Measurements from ENCODE around the gene TMEM248. TPM values are rescaled to one million over a fixed set of nuclear protein-coding genes. Genes with fewer than 3 reads are reported as not detected.
"Not testable (repeated sequence)": the region's sequence is repeated elsewhere in the genome, so short reads cannot be mapped to it uniquely, and the experiment has no call there.

The TMEM248 gene, protein sequence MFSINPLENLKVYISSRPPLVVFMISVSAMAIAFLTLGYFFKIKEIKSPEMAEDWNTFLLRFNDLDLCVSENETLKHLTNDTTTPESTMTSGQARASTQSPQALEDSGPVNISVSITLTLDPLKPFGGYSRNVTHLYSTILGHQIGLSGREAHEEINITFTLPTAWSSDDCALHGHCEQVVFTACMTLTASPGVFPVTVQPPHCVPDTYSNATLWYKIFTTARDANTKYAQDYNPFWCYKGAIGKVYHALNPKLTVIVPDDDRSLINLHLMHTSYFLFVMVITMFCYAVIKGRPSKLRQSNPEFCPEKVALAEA
- total RNA-seq: 128 TPM

DNA sequence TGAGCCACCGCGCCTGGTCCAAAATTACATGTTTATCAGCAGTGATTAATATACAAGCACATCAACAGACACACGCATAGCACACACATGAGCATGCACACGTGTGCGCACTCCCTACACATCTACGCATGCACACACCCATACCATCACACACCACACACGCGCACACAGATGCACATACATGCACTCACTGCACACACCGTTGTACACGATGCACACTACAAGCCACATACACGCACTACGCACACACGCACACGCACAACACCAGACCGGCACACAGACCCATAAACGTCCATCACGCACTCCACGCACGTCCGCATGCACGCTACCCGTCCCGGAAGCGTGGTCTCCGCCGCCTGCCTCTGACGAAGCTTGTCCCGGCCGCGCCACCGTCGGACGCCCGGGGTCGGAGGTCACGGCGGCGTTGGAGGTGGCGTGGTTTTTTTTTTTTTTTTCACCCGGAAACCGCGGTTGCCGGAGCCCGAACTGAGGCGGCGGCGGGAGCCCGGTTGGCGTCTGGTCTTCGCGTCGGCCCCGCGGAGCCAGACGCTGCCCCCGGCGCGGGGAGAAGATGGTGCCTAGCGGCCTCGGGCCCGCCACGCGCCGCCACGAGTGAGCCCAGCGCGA, at the start of gene TMEM248:
Gene TMEM248, plus strand, starts transcription at position 457 of the 627 bp plus-strand sequence. CDS start 20,641 bp downstream, outside the sequence.
- peak; percentile 91 for DNase-seq (ENCODE audit: low spot score)

DNA sequence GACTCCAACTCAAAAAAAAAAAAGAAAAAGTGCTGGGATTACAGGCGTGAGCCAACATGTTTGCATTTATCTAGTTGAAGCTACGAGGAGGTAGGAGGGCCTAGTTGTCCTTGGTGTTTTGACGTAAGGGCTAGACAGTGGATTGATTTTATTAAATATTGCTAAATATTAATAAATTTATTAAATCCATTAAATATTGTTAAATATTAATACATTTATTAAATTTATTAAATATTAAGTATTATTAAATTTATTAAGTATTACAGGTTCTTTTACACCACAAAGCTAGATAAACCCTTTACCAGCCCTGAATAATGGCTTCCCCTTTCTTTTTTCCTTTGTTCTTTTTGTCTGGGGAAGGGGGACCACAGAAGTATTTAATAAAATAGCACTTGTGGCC, 47.5 kb upstream of the TMEM248 start:
- no peak for DNase-seq (ENCODE audit: low spot score)

DNA sequence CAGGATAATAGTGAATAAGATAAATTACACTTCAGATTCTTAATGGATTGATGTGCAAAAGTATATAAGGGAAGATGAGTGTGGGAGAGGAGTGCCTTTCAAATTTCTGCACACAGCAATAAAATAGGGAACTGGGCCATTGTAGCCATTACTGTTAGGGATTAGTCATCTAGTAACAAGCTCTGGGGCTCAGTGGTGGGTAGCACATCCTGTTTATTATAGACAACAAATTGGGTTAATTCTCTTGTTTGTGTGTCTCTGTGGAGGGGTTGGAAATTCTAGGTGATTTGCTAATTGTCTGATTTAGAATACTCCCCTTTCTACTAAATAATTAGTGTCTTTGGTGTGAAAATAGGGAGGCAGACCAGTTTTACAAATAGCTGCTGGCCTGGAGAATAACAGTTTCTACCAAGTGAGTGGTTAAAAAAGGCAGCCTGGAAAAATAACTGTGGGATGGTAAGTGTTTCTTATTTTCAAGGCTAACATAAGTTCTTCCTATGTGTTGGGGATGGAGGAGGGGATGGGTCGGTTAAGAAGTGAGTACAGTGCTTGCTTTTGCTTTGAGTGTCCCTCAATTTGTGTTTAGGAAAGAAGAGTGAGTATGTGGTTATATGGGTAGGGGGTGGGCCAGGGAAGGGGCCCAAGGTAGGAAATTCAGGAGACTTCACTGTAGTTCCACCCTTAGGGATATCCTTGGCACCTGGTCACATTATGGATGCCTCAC, 43.3 kb upstream of the TMEM248 start:
- no peak for DNase-seq (ENCODE audit: low spot score)

DNA sequence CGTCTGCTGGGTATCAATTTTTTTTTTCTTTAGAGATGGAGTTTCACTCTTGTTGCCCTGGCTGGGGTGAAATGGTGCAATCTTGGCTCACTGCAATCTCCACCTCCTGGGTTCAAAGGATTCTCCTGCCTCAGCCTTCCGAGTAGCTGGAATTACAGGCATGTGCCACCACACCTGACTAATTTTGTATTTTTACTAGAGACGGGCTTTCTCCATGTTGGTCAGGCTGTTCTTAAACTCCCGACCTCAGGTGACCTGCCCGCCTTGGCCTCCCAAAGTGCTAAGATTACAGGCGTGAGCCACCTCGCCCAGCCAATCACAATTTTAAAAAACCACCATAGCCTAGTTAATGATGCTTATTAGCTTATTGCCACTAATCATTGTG, 42.7 kb upstream of the TMEM248 start:
- DNase-seq (ENCODE audit: low spot score): not testable (repeated sequence)

DNA sequence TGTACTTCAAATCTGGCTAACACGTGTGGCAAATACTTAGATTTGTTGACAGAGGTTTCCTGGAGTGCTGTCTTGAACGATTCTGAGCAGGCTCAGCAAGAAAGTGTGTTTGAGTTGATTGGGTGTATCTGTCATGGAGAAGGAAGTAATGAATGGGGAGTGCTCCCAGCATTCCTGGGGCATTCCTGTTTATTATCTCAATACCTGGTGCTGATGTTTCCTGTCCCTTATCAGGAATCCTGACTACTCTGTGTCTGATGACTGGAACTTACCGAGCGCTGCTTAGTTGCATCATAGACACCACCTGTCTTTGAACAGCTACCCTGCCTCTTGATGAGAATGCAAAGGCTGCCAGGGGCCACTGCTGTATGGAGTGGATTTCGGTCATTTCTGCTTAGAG, 41.0 kb upstream of the TMEM248 start:
- no peak for DNase-seq (ENCODE audit: low spot score)

DNA sequence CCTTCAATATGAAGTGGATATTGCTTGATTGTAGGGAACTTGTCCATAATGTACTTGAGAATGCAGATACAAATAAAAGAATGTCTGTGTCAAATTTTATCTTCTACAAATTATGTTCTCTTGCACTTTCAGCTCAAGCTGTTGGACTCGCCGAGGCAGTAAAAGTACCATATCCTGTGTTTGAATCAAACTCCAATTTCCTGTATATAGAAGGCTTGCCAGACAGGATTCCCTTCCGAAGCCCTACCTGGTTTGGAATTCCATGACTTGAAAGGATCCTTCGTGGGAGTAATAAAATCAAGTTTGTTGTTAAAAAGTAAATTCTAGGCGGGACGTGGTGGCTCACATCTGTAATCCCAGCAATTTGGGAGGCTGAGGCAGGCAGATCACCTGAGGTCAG, 40.4 kb upstream of the TMEM248 start:
- DNase-seq (ENCODE audit: low spot score): not testable (repeated sequence)

DNA sequence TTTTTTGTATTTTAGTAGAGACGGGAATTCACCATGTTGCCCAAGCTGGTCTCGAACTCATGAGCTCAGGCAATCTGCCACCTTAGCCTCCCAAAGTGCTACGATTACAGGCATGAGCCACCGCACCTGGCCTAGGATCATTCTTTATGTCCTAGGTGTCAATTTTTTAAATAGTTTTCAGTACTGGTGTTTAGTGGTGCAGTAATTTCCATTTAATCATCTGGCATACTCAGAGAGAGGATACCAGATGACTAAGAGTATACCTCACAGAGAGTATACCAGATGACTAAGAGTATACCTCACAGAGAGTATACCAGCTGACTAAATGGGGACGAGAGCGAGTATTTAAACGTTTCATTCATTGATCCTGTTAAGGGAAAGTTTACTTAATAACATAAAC, 37.3 kb upstream of the TMEM248 start:
- DNase-seq (ENCODE audit: low spot score): no peak

DNA sequence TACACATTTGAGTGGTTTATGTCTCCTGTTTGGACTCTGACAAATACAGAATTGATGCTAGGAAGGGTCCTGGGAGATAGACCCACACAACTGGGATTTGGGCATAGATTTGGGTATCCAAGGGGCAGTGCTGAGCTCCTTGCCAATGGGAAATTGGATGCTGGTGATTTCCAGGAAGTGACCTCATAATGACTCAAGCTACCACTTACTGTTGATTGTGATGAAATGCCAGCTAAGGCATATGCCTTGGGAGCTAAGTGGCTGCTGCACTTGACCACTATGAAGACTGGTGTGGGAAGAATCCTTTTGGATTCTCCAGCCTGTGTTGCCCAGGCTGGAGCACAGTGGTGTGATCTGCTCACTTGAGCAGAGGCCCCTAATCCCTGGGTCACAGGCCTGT, 36.5 kb upstream of the TMEM248 start:
- DNase-seq (ENCODE audit: low spot score): not testable (repeated sequence)

DNA sequence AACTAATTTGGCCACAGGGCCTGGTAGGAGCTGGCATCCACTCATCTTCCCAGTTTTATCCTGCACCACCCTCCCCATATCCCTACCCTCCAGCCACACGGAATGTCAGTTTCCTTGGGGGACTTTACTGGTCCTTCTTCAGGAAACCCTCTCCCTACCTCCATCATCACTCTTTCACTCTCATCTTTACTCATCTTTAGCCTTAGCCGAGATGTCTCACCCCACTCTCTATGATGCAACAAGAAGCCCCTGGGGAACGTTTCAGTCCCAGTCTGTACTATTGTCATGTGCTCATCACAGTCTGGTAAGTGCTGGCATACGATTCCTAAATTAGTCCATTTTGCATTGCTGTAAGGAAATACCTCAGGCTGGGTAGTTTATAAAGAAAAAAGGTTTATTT, 34.9 kb upstream of the TMEM248 start:
- DNase-seq (ENCODE audit: low spot score): no peak

DNA sequence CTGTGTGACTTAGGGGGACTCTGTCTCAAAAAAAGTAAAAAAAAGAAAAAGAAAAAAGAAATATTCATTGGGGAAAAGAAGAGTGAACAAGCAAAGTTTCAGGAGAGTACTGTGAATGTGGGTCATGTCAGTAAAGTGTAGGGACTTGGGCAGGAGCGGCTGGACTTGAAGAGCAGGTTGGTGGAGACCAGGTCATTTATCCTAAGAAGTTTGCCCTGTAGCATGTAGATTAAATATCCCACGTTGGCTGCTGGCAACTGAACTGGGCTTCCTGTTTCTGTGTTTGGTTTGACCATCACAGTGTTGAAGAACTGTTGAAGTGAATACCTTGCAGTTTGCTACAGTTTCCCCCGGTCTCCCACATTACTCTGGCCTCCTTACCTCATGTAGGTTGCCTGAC, 32.8 kb upstream of the TMEM248 start:
- DNase-seq (ENCODE audit: low spot score): not testable (repeated sequence)

DNA sequence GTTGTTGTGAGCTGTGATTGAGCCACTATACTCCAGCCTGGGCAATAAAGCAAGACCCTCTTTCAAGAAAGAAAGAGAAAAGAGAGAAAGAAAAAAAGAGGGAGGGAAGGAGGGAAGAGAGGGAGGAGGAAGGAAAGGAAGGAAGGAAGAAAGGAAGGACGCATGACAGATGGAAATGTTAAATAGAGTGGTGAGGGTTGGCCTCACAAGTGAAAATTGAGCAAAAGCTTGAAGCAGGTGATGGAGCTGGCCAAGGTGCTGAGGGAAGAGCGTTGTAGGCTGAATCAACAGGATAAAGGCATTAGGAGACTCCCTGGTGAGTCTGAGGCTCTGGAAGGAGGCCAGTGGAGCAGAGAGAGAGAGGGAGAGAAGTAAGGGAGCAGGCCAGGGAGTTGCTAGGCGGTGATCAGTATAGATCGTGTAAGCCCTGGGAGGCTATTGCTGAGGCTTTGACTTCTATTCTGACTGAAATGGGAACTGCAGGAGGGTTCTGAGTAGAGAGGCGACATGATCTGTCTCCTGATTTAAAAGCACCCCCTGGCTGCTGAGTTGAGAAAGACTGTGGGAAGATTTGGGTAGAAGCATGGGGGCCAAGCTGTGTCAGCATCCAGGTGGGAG, 26.5 kb upstream of the TMEM248 start:
- DNase-seq (ENCODE audit: low spot score): no peak

DNA sequence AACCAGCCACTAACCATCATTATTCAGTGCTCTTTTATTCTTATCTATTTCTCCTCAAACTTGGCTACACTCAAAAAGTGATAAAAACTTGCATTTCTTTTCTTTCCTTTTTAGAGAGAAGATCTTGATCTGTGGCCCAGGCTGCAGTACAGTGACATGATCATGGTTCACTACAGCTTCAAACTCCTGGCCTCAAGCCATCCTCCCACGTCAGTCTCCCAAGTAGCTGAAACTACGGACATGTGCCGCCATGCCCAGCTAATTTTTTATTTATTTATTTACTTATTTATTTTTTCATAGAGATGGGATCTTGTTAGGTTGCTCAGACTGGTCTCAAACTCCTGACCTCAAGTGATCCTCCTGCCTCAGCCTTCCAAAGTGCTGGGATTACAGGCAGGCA, 24.6 kb upstream of the TMEM248 start:
- no peak for DNase-seq (ENCODE audit: low spot score)

DNA sequence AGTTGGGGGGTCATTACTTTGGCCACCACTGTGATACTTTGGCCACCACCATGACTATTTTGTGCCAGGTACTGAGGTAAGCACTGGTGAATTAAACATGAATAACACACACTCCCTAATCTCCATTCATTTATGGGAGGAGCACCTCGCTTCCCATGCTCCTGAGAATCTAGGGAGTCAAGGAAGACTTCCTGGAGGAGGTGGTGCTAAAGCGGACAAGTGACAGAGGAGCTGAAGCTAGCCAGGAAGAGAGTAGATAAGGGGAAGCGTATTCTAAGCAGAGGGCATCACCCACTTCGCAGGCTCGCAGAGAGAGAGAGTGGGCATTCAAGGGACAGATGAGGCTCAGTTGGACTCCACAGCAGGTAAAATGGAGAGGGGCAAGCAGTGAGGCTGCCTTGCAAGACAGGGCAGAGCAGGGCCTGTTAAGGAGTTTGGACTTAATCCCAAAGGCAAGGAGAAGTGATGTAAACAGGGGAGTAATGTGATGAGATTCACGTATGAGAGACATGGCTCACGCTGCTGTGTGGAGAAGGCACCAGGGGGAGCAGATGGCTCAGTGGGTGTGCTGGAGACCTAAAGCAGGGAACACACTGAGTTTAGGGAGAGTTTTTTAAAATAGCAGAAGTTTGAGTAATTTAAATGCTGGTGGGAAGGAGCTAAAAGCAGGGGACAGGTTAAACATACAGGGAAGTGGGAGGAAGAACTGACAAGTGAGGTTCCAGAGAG, 21.3 kb upstream of the TMEM248 start:
- DNase-seq (ENCODE audit: low spot score): no peak

DNA sequence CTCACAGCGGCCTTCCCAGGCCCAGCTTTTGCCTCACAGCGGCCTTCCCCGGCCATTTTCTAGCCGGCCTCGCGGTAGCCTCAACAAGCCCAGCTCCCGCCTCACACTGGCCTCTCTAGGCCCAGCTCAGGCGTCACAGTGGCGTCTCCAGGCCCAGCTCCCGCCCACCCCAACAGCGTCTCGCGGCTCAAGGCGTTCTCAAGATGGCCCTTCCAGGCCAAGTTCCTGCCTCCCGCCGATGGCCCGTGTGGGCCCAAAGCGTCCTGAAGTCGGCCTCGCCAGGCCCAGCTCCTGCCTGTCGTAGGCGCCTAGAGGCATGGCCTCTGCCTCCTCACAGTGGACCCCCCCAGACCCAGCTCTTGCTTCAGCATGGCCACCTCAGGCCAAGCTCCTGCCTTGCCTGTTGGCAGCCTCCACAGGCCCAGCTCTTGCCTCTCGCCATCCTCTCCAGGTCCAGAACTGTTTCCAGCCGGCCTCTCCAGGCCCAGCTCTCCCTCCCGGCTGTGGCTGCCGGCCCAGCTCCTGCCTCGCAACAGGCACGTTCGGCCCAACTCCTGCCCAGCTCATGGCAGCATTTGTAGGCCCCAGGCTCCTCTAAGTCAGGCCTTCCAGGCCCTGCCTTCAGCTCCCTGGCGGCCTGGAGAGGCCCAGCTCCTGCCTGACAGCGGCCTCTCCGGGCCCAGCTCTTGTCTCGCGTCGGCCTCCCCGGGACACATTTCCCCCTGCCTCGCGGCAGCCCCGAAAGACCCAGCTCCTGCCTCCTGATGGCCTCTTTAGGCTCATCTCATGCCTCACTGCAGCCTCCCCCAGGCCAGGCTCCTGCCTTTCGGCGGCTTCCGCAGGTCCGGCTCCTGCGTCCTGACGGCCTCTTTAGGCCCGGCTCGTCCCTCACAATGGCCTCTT, 18.8 kb upstream of the TMEM248 start:
- no peak for DNase-seq (ENCODE audit: low spot score)

DNA sequence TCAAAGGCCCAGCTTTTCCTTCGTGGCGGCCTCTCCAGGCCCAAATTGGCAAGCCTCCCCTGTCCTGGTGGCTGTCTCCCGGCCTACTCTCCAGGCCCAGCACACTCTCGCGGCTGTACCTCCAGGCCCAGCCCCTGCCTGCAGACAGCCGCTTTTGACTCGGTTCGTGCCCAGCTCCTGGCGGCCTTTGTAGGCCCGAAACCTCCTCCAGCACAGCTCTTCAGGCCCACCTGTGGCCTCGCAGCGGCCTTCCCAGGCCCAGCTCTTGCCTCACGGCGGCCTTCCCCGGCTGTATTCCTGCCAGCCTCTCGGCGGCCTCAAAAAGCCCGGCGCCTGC, 18.2 kb upstream of the TMEM248 start:
- DNase-seq (ENCODE audit: low spot score): no peak

DNA sequence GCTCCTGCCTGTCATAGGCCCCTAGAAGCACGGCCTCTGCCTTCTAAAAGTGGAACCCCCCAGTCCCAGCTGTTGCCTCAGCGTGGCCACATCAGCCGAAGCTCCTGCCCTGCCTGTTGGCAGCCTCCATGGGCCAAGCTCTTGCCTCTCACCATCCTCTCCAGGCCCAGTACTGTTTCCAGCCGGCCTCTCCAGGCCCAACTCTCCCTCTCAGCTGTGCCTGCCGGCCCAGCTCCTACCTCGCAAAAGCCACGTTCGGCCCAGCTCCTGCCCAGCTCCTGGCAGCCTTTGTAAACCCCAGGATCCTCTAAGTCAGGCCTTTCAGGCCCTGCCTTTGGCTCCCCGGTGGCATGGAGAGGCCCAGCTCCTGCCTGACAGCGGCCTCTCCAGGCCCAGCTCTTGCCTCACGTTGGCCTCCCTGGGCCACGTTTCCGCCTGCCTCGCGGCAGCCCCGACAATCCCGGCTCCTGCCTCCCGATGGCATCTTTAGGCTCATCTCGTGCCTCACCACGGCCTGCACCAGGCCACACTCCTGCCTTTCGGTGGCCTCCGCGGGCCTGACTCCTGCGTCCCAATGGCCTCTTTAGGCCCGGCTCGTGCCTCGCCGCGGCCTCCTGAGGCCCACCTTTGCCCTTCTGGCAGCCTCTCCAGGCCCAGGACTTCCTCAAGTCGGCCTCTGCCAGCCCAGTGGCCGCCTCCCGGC, 17.5 kb upstream of the TMEM248 start:
- DNase-seq (ENCODE audit: low spot score): no peak

DNA sequence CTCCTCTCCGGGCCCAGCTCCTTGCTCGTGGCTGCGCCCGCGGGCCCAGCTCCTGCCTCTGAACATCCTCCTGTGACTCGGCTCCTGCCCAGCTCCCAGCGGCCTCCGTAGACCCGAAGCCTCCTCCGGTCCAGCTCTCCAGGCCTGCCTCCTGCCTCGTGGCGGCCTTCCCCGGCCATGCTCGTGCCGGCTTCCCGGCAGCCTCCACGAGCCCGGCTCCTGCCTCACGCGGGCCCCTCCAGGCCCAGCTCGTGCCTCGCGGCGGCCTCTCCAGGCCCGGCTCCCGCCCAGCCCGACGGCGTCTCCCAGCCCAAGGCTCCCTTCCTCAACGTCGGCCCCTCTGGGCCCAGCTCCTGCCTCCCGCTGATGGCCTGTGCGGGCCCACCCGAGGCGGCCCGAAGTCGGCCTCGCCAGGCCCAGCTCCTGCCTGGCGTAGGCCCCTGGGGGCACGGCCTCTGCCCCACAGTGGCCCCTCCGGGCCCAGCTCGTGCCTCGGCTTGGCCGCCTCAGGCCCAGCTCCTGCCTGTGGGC, 16.9 kb upstream of the TMEM248 start:
- no peak for DNase-seq (ENCODE audit: low spot score)

DNA sequence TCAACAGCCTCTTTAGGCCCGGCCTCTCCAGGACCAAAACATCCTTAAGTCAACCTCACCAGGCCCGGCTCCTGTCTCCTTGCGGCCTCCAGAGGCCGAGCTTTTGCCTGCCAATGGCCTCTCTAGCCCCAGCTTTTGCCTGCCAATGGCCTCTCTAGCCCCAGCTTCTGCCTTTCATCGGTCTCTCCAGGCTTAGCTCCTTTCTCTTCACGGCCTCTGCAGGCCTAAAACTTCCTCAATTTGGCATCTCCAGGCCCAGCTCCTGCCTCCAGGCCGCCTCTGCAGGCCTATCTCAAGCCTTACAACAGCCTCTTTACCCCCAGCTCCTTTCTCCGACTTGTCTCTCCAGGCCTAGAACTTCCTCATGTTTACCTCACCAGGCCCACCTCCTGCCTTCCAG, 15.7 kb upstream of the TMEM248 start:
- DNase-seq (ENCODE audit: low spot score): no peak

DNA sequence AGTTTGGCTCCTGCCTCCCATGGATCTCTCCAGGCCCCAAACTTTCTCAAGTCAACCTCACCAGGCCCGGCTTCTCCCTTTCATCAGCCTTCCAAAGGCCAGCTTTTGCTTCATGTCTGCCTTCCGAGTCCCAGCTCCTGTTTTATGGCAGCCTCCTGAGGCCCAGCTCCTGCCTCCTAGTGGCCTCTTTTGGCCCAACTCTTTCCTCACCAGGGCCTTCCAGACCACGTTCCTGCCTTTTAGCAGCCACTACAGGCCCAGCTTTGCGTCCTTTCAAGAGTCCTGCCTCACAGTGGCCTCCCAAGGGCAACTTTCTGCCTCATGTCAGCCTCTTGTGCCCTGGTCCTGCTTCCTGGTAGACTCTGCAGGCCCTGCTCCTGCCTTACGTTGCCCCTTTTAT, 15.3 kb upstream of the TMEM248 start:
- no peak for DNase-seq (ENCODE audit: low spot score)

DNA sequence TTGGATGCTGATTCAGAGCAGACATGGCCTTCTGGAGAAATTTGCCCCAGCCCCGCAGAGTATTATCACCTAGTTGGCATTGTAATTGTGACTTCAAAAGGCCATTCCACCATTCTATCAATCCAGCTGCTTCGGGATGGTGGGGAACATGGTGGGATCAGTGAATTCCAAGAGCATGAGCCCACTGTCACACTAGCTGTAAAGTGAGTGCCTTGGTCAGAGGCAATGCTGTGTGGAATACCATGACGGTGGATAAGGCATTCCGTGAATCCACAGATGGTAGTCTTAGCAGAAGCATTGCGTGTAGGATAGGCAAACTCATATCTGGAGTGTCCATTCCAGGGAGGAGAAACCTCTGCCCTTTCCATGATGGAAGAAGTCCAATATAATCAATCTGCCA, 13.3 kb upstream of the TMEM248 start:
- DNase-seq (ENCODE audit: low spot score): no peak

Measured in ureter (tissue), 1 donor.